GM18909 (cell line): ENCODE results near the gene RABGAP1.

Experiments used
- ATAC-seq: cut with Tn5 transposase; IDR thresholded peaks from one replicate; pipeline ENCODE4 v1.9.1; 2021; ENCODE audit warnings: mild to moderate bottlenecking; ENCODE audit not compliant: unreplicated experiment, poor library complexity

RABGAP1 gene

DNA sequence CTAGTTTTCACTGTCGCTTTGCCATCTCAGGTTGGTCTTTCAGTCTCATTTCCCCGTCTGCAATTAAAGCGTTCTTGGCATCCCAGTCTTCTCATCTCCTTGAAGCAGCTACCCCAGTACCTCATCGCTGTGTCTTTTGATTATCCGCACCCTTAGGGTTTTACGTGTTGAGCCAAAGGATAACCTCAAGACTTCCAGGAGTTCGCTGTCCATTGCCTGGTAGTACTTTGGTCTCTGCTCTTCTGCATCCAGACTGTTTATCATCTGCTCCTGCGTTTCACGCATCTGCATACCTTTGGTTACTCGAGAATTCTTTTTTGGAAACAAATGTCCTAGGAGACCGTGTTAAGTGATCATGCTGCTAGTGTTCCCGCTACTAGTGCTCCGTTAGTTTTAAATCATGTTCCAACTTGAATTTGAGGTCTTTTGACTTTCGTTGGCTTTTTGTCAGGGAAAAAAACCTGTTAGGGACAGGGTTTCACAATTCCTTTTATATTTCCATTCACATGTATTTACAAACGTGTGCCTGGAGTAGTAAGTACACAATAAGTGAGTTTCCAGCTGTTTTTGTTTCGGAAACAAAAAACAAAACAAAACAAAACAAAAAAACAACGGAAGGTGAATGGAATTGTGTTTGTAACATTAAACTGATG, 888 bp downstream of the RABGAP1 start:
- ATAC-seq: peak; percentile 3

DNA sequence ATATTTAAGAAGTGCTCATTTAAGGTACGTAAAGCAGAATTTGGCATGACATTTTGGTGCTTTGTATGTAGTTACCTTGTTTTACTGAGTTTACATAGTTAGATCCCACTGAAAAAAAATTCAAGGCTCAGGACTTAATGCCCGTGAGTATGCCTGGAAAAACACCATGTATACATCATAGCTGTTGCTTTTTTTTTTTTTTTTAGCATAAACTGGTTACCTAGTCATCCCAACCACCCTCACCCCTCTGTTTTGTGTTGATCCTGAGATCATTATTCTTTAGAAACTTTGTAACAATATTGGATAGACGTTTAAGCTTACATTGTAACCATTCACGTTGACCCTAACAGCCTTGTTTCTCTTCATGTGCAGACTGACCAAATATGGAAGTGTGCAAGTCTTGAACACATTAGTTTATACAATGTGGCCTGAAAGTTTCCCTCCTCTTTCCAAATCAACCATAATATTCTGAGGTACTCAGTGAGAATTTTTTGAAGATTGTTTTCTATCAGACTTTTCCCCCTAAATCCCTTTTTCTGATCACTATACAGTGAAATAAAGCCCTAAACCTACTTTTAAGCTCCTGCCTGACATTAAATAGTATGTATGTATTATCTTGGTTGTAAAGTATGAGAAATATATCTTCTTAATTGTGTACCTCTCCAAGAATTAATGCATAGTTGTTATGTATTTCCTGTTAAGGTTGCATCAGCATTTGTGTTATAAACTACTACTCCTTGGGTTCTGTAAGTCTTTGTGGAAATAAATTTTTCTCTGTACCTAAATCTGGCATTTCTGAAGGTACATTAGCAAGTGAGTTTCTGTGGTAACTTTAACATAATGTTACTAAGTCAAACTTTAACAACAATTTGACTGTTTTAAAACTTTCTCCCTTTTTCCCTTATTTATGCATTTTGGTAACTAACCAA, 4.4 kb downstream of the RABGAP1 start:
- ATAC-seq: no peak

DNA sequence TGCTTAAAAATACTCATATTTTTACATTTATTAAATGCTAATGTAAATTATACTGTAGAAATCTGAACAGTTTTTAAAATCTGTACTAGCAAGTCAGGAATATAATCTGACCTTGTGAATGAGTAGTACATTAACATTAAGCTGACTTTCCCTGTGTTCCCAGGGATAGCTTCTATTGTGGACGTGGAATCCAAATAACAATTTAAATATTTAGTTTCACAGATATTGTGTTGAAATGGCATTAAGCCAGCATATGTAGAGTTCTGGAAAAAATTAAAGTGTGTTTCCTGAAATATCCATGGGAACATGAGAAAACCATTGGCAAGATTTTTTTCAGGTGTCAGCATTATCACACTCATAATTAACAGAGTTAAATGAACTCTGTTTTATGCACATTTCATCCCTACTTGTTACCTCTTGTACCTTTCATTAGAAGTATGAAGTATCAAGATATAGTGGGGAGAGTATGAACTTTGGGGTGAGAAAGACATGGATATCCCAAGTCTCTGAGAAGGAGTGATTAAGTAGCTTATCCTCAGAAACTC, 5.7 kb downstream of the RABGAP1 start:
- ATAC-seq: no peak

DNA sequence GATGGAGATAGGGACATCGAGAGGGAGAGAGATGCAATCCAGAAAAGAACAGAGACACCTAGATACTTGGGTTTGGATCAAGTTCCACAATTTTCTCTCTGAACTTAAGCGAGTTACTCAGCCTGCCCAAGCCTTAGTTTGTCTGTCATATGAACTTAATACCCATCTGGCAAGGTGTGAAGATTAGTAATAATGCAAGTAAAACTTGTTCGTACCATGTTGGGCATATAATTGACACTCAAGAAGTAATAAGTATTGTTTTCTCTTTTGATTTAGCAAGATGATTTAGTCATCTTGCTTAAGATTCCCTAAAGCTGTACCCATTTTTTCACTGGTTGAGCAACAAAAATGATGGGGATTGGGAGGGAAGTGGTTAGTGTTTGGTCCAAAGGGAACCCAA, 7.5 kb downstream of the RABGAP1 start:
- ATAC-seq: no peak

DNA sequence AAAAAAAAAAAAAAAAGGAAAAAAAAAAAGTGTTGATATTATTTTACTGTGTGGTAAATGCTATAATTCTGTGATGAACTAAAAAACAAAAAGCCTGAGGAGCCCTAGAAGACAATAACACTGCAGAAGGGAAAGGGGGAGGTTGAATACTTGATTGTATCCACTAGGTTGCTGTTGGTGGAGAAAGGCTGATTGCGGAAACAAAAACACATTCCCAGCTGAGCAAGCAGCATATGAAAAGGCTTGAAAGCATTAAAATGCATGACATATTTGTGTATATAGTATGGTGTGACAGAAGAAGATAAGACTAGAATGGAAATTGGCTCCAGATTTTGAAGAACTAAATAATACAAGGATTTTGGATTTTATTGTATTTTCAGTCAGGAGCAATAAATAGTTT, 8.9 kb downstream of the RABGAP1 start:
- ATAC-seq: no peak

DNA sequence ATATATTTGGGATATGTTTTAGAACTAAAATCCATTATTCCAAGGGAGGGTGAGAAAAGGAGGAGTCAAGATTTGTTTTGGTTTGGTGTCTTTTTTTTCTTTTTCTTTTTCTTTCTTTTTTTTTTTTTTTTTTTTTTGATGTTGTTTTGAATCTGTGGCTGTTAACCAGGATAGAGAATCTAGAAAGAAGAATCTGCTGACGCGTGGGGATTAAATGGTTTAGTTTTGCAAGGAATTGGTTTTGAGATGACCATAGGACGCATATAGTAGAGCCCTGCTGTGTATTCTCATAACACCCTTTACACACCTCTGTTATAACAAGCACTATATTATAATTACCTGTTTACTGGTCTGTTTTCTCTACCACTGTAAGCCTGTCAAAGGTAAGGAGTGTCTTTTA, 9.4 kb downstream of the RABGAP1 start:
- no peak for ATAC-seq

DNA sequence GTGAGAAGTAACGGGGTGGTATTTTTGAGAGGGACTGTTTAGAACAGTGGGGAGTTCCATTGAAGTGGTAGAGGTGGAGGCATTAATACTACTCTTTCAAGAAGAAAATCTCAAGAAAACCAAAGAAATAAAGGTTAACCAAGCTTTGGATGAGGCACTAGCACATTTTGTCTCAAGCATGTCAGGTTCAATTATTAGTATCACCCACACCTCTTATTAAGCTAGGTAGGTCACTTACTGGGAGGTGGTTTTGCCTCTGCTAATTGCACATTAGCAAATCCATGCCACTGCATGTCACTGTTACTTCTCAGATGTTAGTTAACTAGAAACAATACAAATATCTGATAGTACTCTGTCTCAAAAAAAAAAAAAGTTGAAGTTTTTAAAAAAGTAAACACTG, 10.2 kb downstream of the RABGAP1 start:
- no peak for ATAC-seq

DNA sequence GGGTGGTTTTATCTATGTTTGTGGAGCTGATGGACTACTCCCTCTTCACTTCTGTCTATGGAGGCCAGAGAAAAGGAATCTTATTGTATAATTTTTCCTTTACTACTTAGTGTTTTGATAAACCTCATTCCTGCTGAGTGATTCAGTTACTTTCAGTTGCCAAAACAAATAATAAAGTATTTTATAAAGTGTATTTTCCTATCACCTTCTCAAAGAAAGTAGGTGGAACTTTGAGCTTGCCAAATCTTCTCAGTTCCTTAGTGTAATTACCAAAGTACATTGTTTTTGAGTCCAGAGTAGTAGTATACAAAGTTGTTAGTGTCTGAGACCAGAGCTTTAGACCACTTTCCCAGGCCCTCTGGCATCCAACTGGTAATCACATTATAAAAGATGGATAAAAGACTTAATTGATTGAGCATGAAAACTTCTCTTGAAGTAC, 13.5 kb downstream of the RABGAP1 start:
- no peak for ATAC-seq

DNA sequence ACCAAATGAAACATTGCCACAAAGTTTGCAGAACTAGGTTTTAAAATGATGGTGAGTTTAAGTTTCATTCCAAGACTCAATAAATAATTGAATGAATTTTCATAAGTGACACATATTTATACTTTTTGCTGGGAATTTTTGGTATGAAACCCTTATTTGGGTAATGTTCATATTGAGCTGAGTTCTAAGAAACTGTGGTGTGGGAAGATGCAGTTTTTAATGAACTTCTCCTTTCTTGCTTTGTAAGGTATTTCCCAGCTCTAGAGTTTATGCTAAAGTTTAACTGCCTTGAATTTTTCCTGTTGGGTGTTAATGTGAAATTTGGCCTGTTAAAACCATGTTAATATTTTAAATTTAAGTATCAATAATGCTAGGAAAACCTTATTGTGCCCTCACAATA, 15.1 kb downstream of the RABGAP1 start:
- no peak for ATAC-seq

DNA sequence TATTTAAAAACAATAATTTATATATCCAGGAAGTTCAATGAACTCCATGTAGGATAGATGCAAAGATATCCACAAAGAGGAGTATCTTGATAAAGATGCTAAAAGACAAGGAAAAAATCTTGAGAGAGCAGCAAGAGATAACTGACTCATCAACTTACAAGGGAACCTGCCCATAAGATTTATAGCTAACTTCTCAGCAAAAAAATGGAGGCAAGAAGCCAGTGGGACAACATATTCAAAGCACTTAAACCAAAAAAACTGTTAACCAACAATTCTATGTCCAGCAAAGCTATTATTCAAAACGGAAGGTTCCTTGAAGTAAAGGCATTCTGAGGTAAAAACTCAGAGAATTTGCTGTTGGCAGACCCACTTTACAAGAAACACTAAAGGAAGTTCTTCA, 20.3 kb downstream of the RABGAP1 start:
- ATAC-seq: no peak

DNA sequence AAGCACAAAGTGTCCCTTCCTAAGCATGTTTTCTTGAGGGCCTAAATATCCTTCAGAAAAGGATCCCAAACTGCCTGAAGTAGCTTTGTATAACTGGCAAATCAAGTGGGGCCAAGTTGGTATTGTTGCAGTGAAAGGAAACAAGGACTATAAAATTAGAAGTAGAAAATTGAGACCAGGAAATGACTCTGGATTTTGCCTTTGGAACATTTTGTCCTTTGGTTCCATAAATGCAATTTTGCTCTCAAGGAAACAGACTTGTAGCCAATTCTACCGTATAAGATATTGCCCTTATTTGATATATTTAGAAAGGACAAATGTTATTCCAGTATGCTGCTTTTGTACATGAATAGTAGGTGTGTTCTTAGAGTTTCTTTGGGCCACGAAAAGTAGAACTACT, 34.4 kb downstream of the RABGAP1 start:
- no peak for ATAC-seq

DNA sequence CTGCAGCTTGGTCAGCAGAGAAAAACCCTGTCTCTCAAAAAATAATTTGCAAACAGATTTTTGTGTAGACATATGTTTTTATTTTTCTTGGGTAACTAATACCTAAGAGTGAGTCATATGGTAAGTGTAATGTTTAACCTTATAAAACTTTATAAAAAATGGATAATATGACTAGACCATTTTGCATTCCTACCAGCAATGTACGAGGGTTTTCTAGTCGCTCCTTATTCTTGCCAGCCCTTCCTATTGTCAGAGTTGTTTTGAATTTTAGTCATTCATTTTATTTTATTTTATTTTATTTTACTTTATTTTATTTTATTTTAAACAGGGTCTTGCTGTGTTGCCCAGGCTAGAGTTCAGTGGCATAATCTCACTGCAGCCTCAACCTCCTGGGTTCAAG, 37.8 kb downstream of the RABGAP1 start:
- ATAC-seq: no peak

DNA sequence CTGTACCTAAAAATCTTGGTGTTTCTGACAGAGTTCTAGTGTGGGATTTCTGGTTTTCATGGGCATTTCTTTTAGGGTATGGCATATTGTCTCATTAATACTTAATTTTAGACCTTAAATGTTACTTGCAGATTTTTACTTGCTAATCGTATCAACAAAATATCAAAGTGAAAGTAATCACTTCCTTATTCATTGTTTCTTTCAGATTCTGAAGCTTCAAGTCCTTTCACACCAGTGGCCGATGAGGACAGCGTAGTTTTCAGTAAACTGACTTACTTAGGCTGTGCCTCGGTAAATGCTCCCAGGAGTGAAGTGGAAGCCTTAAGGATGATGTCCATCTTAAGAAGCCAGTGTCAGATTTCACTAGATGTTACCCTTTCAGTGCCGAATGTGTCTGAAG, 45.2 kb downstream of the RABGAP1 start:
- no peak for ATAC-seq

DNA sequence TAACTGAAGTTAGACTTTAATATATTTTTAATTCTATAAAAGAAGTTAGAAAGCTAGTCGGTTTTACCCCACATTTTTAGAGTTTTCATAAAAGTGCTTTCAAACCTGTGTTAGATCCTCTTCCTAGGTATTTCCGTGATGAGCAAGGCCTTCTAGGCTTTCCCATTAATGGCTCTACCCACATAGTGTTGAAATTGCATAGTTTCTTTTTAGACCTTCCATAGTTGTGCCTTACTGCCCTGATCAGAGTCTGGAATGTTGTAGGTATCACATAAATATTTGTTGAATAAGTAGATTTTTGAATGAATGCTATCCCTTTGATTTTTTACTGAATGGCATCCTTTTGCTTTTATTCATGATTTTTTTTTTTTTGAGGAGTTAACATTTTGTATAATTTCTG, 47.3 kb downstream of the RABGAP1 start:
- ATAC-seq: no peak

DNA sequence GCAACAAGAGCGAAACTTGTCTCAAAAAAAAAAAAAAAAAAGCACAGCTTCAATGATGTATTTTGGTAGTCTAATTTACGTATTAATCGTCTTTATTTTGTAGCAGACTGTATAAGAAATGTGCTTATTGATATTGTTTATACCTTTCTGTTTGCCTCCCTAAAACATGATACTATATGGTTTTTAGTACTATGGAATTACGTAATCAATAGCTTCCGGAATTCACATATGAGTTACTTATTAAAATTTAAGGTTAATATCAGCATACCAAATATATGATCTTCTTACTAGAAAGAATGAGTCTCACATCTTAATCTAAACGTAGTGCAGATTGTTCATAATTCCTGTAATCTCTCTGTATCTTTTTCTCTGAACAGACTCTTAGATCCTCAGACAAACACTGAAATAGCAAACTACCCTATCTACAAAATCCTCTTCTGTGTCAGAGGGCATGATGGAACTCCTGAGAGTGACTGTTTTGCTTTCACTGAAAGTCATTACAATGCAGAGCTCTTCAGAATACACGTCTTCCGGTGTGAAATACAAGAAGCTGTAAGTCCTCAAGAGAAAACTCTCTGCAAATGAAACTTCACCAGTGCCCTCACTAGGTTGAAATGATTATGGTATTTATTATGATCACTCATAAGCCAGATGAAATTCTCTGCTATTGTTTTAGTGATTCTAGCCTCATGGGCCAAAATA, 48.3 kb downstream of the RABGAP1 start:
- peak; percentile 77 for ATAC-seq

DNA sequence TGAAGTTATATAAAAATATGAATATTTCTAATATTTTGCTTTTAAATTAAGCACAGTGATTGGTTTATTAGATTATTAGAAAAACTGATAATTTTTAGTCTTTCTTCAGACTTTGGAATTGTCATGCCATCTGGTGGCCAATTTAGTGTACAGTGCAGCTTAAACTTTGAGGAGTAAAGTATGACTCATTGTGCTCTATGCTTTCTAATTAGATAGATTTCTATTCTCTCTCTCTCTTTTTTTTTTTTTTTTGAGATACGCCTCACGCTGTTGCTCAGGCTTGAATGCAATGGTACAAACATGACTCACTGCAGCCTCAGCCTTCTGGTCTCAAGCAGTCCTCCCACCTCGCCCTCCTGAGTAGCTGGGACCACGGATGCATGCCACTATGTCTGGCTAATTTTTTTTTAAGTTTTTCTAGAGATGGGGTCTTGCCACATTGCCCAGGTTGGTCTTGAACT, 50.6 kb downstream of the RABGAP1 start:
- ATAC-seq: no peak

DNA sequence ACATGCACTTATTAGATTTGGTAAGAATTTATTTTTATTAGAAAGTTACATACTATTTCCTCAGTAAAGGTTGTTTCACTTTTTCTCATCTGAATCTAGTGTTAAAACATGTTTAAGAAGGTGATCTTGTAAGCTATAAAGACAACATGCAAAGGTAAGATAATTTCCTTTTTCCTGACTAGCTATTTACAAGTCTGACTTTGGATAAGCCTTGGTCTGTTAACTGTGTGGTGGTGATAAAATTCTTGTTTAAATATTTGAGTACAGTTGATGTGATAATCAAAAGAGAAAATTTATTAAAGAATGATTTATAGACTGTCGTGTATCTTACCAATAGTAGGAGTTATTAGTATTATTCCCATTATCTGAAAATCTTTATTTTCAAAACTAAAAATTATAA, 55.8 kb downstream of the RABGAP1 start:
- ATAC-seq: no peak

DNA sequence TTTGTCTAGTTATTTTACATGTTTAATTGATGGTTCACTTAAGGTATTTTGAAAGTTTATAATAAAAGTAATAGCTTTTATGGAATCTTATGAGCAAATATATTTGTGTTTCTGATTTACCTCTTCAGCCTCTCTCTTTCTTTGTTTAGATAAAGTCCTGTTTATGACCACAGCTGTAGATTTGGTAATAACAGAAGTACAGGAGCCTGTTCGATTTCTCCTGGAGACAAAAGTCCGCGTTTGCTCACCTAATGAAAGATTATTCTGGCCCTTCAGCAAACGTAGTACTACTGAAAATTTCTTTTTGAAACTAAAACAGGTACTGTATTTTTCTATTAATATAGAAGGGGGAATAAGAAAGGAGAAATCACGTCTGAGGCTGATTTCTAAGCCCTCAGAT, 57.6 kb downstream of the RABGAP1 start:
- ATAC-seq: no peak

DNA sequence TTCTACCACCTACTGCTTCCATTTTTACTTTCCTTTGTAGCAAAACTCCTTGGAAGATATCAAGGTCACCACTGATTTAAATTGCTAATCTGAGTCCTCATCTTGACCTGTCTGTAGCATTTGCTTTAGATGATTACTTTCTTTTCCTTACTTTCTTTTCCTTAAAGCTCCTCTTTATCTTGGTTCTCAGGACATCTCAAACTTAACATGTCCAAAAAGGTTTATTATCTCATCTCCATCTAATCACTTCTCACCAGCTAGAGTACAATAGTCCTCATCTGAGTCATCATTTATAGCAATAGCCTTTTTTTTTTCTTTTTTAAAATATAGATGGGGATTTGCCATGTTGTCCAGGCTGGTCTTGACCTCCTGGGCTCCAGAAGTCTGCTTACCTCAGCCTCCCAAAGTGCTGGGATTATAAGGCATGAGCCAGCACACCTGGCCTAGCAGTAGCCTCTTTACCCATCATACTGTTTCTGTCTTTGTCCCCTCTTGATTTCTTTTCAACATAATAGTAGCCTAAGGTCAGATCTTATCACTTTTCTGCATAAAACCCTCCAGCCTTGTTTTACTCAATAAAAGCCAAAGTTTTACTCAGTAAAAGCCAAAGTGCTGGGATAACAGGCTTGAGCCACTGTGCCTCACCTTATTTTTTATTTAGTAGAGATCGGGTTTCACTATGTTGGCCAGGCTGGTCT, 59.7 kb downstream of the RABGAP1 start:
- no peak for ATAC-seq

DNA sequence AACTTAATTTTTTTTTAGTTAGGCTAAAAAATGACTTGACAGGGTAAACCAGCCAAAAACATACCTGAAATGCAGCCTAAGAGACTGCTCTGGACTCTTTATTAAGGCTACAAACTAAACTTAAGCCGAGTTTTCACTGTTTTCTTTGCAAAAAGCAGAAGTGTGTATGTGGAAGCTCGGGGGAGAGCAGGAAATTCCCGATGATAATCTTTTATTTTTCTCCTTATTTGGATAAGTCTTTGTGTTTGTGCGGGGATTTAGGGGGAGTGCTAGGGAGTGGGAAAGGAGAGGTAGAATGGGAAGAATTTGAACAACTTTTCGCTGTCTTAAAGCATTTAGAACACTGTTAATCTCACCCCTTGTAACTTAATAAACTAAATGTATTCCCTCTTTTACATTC, 61.9 kb downstream of the RABGAP1 start:
- no peak for ATAC-seq
